Endothelial cell of umbilical vein (primary cell): ENCODE results near the gene MTCL1. TPM values are rescaled to one million over a fixed set of nuclear protein-coding genes. Genes with fewer than 3 reads are reported as not detected.

Experiments used
- BruUV-seq: library from RNA; stranded (reverse); fragments of 400-500 nt; replicated peaks from 2 replicates; lab custom pipeline; 2021; lab: Mats Ljungman, UMichigan
- CTCF ChIA-PET: fragments of 300-600, 350-600 bp; sonication (Branson Sonifier 250); formaldehyde crosslinking; loops from one replicate; lab custom pipeline; 2021; ENCODE audit warnings: antibody characterized with exemption, inconsistent platforms; lab: Charles Lee
- POLR2A ChIA-PET: fragments of 300-600, 350-600 bp; sonication (Branson Sonifier 250); formaldehyde crosslinking; loops from one replicate; lab custom pipeline; 2021; ENCODE audit warnings: antibody characterized with exemption, inconsistent platforms; lab: Charles Lee
- DNase-seq: peaks from one replicate; pipeline ENCODE4 v3.0.0-alpha.2; 2011; ENCODE audit warnings: low read depth, low spot score
- FAIRE-seq: peaks from 2 replicates; lab custom pipeline; 2011; peaks lifted over from hg19 to GRCh38; lab: Jason Lieb, UNC
- H2AFZ ChIP-seq: 2 replicates; pipeline ENCODE4 v1.6.0; 2012; ENCODE audit warnings: low read depth, low read length, control low read depth, inconsistent platforms
- H3K27ac ChIP-seq: 2 replicates; pipeline ENCODE4 v1.5.1; 2011; ENCODE audit warnings: low read depth, mild to moderate bottlenecking, control low read depth, low read length, moderate library complexity; ENCODE audit not compliant: insufficient read depth
- H3K27me3 ChIP-seq, 2 experiments: 2 replicates each; pipeline versions ENCODE4 v1.6.0 to v1.6.1; 2011; ENCODE audit warnings: low read length in 2 of 2, mixed read lengths in 1 of 2; ENCODE audit not compliant: control insufficient read depth in 2 of 2, insufficient read depth in 2 of 2
- H3K36me3 ChIP-seq, 2 experiments: 2 replicates in 1 of 2; 3 replicates in 1 of 2; pipeline ENCODE4 v1.5.1; 2011; ENCODE audit warnings: low read length in 2 of 2, mild to moderate bottlenecking in 1 of 2, moderate library complexity in 1 of 2; ENCODE audit not compliant: control insufficient read depth in 2 of 2, insufficient read depth in 2 of 2; ENCODE audit errors: extremely low read depth in 1 of 2
- H3K4me1 ChIP-seq: 3 replicates; pipeline ENCODE4 v1.5.1; 2011; ENCODE audit warnings: mild to moderate bottlenecking, low read length; ENCODE audit not compliant: control insufficient read depth, insufficient read depth; ENCODE audit errors: extremely low read depth
- H3K4me2 ChIP-seq: 2 replicates; pipeline ENCODE4 v1.6.1; 2011; ENCODE audit warnings: low read length, control low read depth, mixed read lengths; ENCODE audit not compliant: insufficient read depth
- H3K4me3 ChIP-seq, 3 experiments: fragments of 200-600 bp in 1 of 3; sonication (generic), shearing (Covaris generic) in 1 of 3; replicated peaks in 1 of 3; 2 replicates each; pipeline ENCODE4 v1.5.1; 2011 to 2016; ENCODE audit warnings: control low read depth in 3 of 3, low read length in 3 of 3, mild to moderate bottlenecking in 2 of 3, inconsistent platforms in 1 of 3, low read depth in 1 of 3, moderate library complexity in 1 of 3; ENCODE audit not compliant: insufficient read depth in 1 of 3
- H3K79me2 ChIP-seq: 2 replicates; pipeline ENCODE4 v1.6.0; 2012; ENCODE audit warnings: low read length, inconsistent platforms; ENCODE audit not compliant: control insufficient read depth, insufficient read depth
- H3K9ac ChIP-seq: replicated peaks from 2 replicates; pipeline ENCODE3; 2011; ENCODE audit warnings: low read length, control low read depth; ENCODE audit not compliant: insufficient read depth; ENCODE audit errors: extremely low read depth
- H3K9me1 ChIP-seq: replicated peaks from 3 replicates; pipeline ENCODE4 v1.6.0; 2011; ENCODE audit warnings: mild to moderate bottlenecking, low read length; ENCODE audit not compliant: control insufficient read depth, insufficient read depth; ENCODE audit errors: extremely low read depth
- H3K9me3 ChIP-seq: replicated peaks from 2 replicates; pipeline ENCODE4 v1.5.1; 2012; ENCODE audit warnings: low read length, inconsistent platforms; ENCODE audit not compliant: control insufficient read depth, insufficient read depth
- H4K20me1 ChIP-seq: replicated peaks from 2 replicates; pipeline ENCODE3; 2011; ENCODE audit warnings: mild to moderate bottlenecking, low read length; ENCODE audit not compliant: control insufficient read depth, insufficient read depth; ENCODE audit errors: extremely low read depth
- CTCF ChIP-seq, 2 donors: IDR thresholded peaks; 1 replicate in 1 of 2; 2 replicates in 1 of 2; pipeline ENCODE4 v1.5.1; 2011; ENCODE audit warnings: low read length in 2 of 2, mild to moderate bottlenecking in 2 of 2, moderate library complexity in 2 of 2, control low read depth in 1 of 2, inconsistent platforms in 1 of 2, low read depth in 1 of 2; ENCODE audit not compliant: insufficient read depth in 1 of 2; ENCODE audit errors: extremely low read depth in 1 of 2
- EZH2 ChIP-seq: IDR thresholded peaks from 2 replicates; pipeline ENCODE4 v1.6.1; 2012; ENCODE audit warnings: borderline replicate concordance, low read depth, mild to moderate bottlenecking, moderate library complexity, low read length, inconsistent platforms; ENCODE audit not compliant: severe bottlenecking
- FOS ChIP-seq: IDR thresholded peaks from 2 replicates; pipeline ENCODE4 v1.6.1; 2011; ENCODE audit warnings: mild to moderate bottlenecking, low read length, moderate library complexity, borderline replicate concordance; ENCODE audit not compliant: insufficient read depth
- GATA2 ChIP-seq: IDR thresholded peaks from 2 replicates; pipeline ENCODE4 v1.7.0; 2011; ENCODE audit warnings: low read depth, mild to moderate bottlenecking, moderate library complexity, mixed read lengths, low read length; ENCODE audit not compliant: insufficient read length, insufficient read depth
- JUN ChIP-seq: IDR thresholded peaks from 2 replicates; pipeline ENCODE4 v1.6.1; 2011; ENCODE audit warnings: borderline replicate concordance, low read depth; ENCODE audit not compliant: insufficient read length, insufficient read depth
- MAX ChIP-seq: IDR thresholded peaks from 2 replicates; pipeline ENCODE4 v1.6.1; 2011; ENCODE audit not compliant: insufficient read depth, insufficient read length
- MYC ChIP-seq: IDR thresholded peaks from one replicate; pipeline ENCODE4 v1.6.1; 2011; ENCODE audit warnings: mild to moderate bottlenecking, low read depth, low read length
- POLR2A ChIP-seq: IDR thresholded peaks from 2 replicates; pipeline ENCODE4 v1.6.1; 2012; ENCODE audit warnings: low read depth, mild to moderate bottlenecking, control low read depth, low read length
- POLR2AphosphoS5 ChIP-seq: IDR thresholded peaks from 2 replicates; pipeline ENCODE4 v1.6.1; 2012; ENCODE audit warnings: low read depth, mild to moderate bottlenecking, control low read depth, low read length, moderate library complexity; ENCODE audit not compliant: insufficient read depth
- dilution Hi-C: fragments of 300-500 bp; cut with MboI; formaldehyde crosslinking; loops from one replicate; pipeline ENCODE4 v1.15.0; 2019; ENCODE audit warnings: low sequenced_read_pairs; ENCODE audit not compliant: extremely low pct_ligation_motif_present
- intact Hi-C: fragments of 100-400 bp; cut with micrococcal nuclease; formaldehyde crosslinking; loops from one replicate; pipeline ENCODE4 v1.10.0; 2022
- polyA plus RNA-seq, 4 experiments: library from polyadenylated mRNA; depleted of rRNA in 3 of 4; stranded (reverse) in 3 of 4; unstranded in 1 of 4; fragments of >200 nt; gene quantifications; 2 replicates each; pipeline versions ENCODE4 v1.2.1 to v1.2.3, GENCODE V29; 2011 to 2012; ENCODE audit warnings: missing spikeins in 1 of 4
- total RNA-seq: library from RNA; stranded (reverse); gene quantifications from 2 replicates; pipeline ENCODE4 v1.2.3, GENCODE V29; 2021

The MTCL1 gene
- total and polyA plus RNA-seq, 2 donors (not counting 3 experiments of a cell fraction or from before 2014, with no cell fraction given) = 11.9 to 75.7 TPM

- dilution Hi-C loops (no loop called here), intact Hi-C loops (loop anchor here (2.0 to 10.0 kb wide), 4 partner anchors 39 to 701 kb away; partner anchors contain the start of gene ANKRD12)
- H3K27me3 ChIP-seq = no peaks in the 10 kb centered on the region
- no peaks in the 10 kb centered on the region for H4K20me1 ChIP-seq
- no TSS peak for BruUV-seq
- FAIRE-seq (peak; percentile 26), DNase-seq (no peak)
- peaks cover 28% of the 10 kb centered on the region for H3K79me2 ChIP-seq
- no peak overlapping the region for H3K4me2 ChIP-seq
- H2AFZ ChIP-seq = no peak overlapping the region
- TF ChIP-seq POLR2A = no peak
- no peak for TF ChIP-seq CTCF (IDR thresholded peaks at IDR 0.05; ENCODE audit: extremely low read depth in 1 of 2, insufficient read depth in 1 of 2, low read depth in 1 of 2, low read length in 2 of 2)
- no peak for TF ChIP-seq EZH2
- TF ChIP-seq POLR2AphosphoS5 = no peak
- no peak for TF ChIP-seq FOS
- no peak for TF ChIP-seq MYC
- no peak for TF ChIP-seq GATA2
- no peak for TF ChIP-seq JUN
- no peak for TF ChIP-seq MAX
- no peaks in the 10 kb centered on the region for H3K36me3 ChIP-seq
- no peaks in the 10 kb centered on the region for H3K9me1 ChIP-seq
- CTCF ChIA-PET = interaction anchor here (1.1 to 4.0 kb wide), 6 partner anchors 20 to 284 kb away, joined by 3 to 11 read pairs (median 4); no protein-coding TSS in a partner anchor
- no peak overlapping the region for H3K9ac ChIP-seq
- H3K4me3 ChIP-seq = no peak overlapping the region
- POLR2A ChIA-PET = no interaction called here
- no peaks in the 10 kb centered on the region for H3K9me3 ChIP-seq
- H3K4me1 ChIP-seq = peaks cover 17% of the 10 kb centered on the region
- no peak overlapping the region for H3K27ac ChIP-seq
Observed at GRCh38 chr18:8703781-8704301, 1.5 kb upstream of the MTCL1 start.
